HEK293 (cell line): Measurements from ENCODE around the gene DLL1.

Experiments used
- CTCF ChIA-PET: fragments of 350-600 bp; formaldehyde crosslinking; extraction: SDS; loops from one replicate; lab custom pipeline; 2021; ENCODE audit warnings: antibody characterized with exemption; lab: Yijun Ruan, JAX
- POLR2A ChIA-PET: fragments of 300-600 bp; formaldehyde crosslinking; extraction: SDS; loops from one replicate; lab custom pipeline; 2020; ENCODE audit warnings: antibody characterized with exemption, inconsistent platforms; lab: Yijun Ruan, JAX
- H3K27ac ChIP-seq: fragments of 200-500 bp; sonication (Bioruptor generic); 2 replicates; pipeline ENCODE4 v1.5.1; 2014; ENCODE audit warnings: low read depth, low read length, control low read depth, inconsistent platforms; ENCODE audit errors: extremely low read depth
- H3K36me3 ChIP-seq, 2 experiments: fragments of 200-500 bp in 1 of 2; sonication (Bioruptor generic) in 1 of 2; 1 replicate in 1 of 2; 2 replicates in 1 of 2; pipeline ENCODE4 v1.5.1; 2014 to 2017; ENCODE audit warnings: inconsistent platforms in 2 of 2, low read length in 2 of 2; ENCODE audit not compliant: control insufficient read depth in 2 of 2, insufficient read depth in 1 of 2
- H3K4me1 ChIP-seq: fragments of 200-500 bp; sonication (Bioruptor generic); 2 replicates; pipeline ENCODE4 v1.5.1; 2014; ENCODE audit warnings: mild to moderate bottlenecking, low read length, inconsistent platforms; ENCODE audit not compliant: control insufficient read depth, insufficient read depth
- H3K4me3 ChIP-seq: 2 replicates; pipeline ENCODE4 v1.5.1; 2011; ENCODE audit warnings: low read depth, mild to moderate bottlenecking, control low read depth, low read length, moderate library complexity
- H3K9me3 ChIP-seq: fragments of 200-500 bp; sonication (Bioruptor generic); 2 replicates; pipeline ENCODE4 v1.5.1; 2014; ENCODE audit warnings: low read depth, low read length, inconsistent platforms; ENCODE audit not compliant: control insufficient read depth, insufficient read depth
- GLIS1 ChIP-seq: fragments of 450-650 bp; formaldehyde crosslinking; IDR thresholded peaks from 2 replicates; pipeline ENCODE4 v1.5.1; 2016; ENCODE audit warnings: missing biosample characterization, missing genetic modification characterization
- SALL2 ChIP-seq: fragments of 450-650 bp; formaldehyde crosslinking; IDR thresholded peaks from 2 replicates; pipeline ENCODE4 v1.5.0; 2017; ENCODE audit warnings: missing biosample characterization, mild to moderate bottlenecking, missing genetic modification characterization, borderline replicate concordance
- SP7 ChIP-seq: fragments of 450-650 bp; formaldehyde crosslinking; IDR thresholded peaks from 2 replicates; pipeline ENCODE4 v1.5.1; 2016; ENCODE audit warnings: missing biosample characterization, missing genetic modification characterization
- TCF7L2 ChIP-seq: IDR thresholded peaks from 2 replicates; pipeline ENCODE4 v1.6.1; 2011; ENCODE audit warnings: low read depth, mild to moderate bottlenecking, inconsistent platforms, low read length, moderate library complexity, borderline replicate concordance
- WT1 ChIP-seq: fragments of 450-650 bp; formaldehyde crosslinking; IDR thresholded peaks from 2 replicates; pipeline ENCODE4 v1.5.1; 2016; ENCODE audit warnings: missing biosample characterization, missing genetic modification characterization
- ZFHX2 ChIP-seq: fragments of 450-650 bp; formaldehyde crosslinking; conservative IDR thresholded peaks from 2 replicates; pipeline ENCODE4 v1.5.1; 2016; ENCODE audit warnings: missing biosample characterization, missing genetic modification characterization
- ZNF121 ChIP-seq: fragments of 450-650 bp; formaldehyde crosslinking; IDR thresholded peaks from 2 replicates; pipeline ENCODE4 v1.5.1; 2016; ENCODE audit warnings: missing biosample characterization, missing genetic modification characterization
- ZNF133 ChIP-seq: fragments of 450-650 bp; formaldehyde crosslinking; IDR thresholded peaks from 2 replicates; pipeline ENCODE4 v1.5.1; 2016; ENCODE audit warnings: missing biosample characterization, missing genetic modification characterization
- ZNF311 ChIP-seq: fragments of 450-650 bp; formaldehyde crosslinking; IDR thresholded peaks from 2 replicates; pipeline ENCODE4 v1.5.1; 2017; ENCODE audit warnings: missing biosample characterization, missing genetic modification characterization, borderline replicate concordance
- ZNF548 ChIP-seq: fragments of 450-650 bp; formaldehyde crosslinking; IDR thresholded peaks from 2 replicates; pipeline ENCODE4 v1.5.1; 2016; ENCODE audit warnings: missing biosample characterization, missing genetic modification characterization
- ZNF558 ChIP-seq: fragments of 450-650 bp; formaldehyde crosslinking; IDR thresholded peaks from 2 replicates; pipeline ENCODE4 v1.5.1; 2016; ENCODE audit warnings: missing biosample characterization, missing genetic modification characterization
- ZNF654 ChIP-seq: fragments of 450-650 bp; formaldehyde crosslinking; IDR thresholded peaks from 2 replicates; pipeline ENCODE4 v1.5.1; 2016; ENCODE audit warnings: low read depth, missing biosample characterization, missing genetic modification characterization
- ZNF664 ChIP-seq: fragments of 450-650 bp; formaldehyde crosslinking; IDR thresholded peaks from 2 replicates; pipeline ENCODE4 v1.5.1; 2016; ENCODE audit warnings: missing biosample characterization, missing genetic modification characterization
- ZNF670 ChIP-seq: fragments of 450-650 bp; formaldehyde crosslinking; IDR thresholded peaks from 2 replicates; pipeline ENCODE4 v1.5.1; 2016; ENCODE audit warnings: missing biosample characterization, missing genetic modification characterization, low read depth
- TF ChIP-seq, protein P1 (sequence below): fragments of 450-650 bp; formaldehyde crosslinking; IDR thresholded peaks from 2 replicates; pipeline ENCODE4 v1.5.0; 2017; ENCODE audit warnings: missing biosample characterization, missing genetic modification characterization, borderline replicate concordance
- TF ChIP-seq, protein P2 (sequence below): fragments of 450-650 bp; formaldehyde crosslinking; IDR thresholded peaks from 2 replicates; pipeline ENCODE4 v1.5.1; 2016; ENCODE audit warnings: missing biosample characterization, missing genetic modification characterization
- TF ChIP-seq, protein P3 (sequence below): fragments of 450-650 bp; formaldehyde crosslinking; IDR thresholded peaks from 2 replicates; pipeline ENCODE4 v1.5.1; 2016; ENCODE audit warnings: missing biosample characterization, missing genetic modification characterization
- TF ChIP-seq, protein P4 (sequence below): fragments of 450-650 bp; formaldehyde crosslinking; IDR thresholded peaks from 2 replicates; pipeline ENCODE4 v1.5.1; 2016; ENCODE audit warnings: missing biosample characterization, missing genetic modification characterization
- TF ChIP-seq, protein P5 (sequence below): sonication (generic); formaldehyde crosslinking; IDR thresholded peaks from 2 replicates; pipeline ENCODE4 v1.8.1; 2022; ENCODE audit warnings: mild to moderate bottlenecking, moderate library complexity, missing genetic modification reagents

The DLL1 gene

DNA sequence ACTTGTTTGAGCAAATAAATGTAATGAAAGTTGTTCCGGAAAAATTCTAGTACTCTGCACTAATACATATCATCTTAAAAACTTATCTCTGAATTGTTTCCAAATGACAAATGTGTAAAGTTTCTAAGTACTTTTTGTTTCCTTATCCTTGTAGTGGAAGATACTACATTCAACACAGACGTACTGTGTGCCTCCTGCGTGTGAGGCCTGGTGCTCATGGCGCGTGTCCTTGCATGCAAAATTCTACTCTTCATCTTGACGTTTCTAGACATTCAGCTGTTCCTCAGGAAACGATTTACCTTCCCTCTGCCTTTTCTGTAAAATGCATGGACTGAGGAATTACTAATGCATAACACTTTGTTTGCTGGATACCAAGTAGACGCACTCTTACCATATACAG, 11.5 kb downstream of the DLL1 start (continued):
- TF ChIP-seq, protein P1, sequence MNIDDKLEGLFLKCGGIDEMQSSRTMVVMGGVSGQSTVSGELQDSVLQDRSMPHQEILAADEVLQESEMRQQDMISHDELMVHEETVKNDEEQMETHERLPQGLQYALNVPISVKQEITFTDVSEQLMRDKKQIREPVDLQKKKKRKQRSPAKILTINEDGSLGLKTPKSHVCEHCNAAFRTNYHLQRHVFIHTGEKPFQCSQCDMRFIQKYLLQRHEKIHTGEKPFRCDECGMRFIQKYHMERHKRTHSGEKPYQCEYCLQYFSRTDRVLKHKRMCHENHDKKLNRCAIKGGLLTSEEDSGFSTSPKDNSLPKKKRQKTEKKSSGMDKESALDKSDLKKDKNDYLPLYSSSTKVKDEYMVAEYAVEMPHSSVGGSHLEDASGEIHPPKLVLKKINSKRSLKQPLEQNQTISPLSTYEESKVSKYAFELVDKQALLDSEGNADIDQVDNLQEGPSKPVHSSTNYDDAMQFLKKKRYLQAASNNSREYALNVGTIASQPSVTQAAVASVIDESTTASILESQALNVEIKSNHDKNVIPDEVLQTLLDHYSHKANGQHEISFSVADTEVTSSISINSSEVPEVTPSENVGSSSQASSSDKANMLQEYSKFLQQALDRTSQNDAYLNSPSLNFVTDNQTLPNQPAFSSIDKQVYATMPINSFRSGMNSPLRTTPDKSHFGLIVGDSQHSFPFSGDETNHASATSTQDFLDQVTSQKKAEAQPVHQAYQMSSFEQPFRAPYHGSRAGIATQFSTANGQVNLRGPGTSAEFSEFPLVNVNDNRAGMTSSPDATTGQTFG: no peak
- TF ChIP-seq, protein P2, sequence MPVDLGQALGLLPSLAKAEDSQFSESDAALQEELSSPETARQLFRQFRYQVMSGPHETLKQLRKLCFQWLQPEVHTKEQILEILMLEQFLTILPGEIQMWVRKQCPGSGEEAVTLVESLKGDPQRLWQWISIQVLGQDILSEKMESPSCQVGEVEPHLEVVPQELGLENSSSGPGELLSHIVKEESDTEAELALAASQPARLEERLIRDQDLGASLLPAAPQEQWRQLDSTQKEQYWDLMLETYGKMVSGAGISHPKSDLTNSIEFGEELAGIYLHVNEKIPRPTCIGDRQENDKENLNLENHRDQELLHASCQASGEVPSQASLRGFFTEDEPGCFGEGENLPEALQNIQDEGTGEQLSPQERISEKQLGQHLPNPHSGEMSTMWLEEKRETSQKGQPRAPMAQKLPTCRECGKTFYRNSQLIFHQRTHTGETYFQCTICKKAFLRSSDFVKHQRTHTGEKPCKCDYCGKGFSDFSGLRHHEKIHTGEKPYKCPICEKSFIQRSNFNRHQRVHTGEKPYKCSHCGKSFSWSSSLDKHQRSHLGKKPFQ (tag by site-specific recombination): no peak

DNA sequence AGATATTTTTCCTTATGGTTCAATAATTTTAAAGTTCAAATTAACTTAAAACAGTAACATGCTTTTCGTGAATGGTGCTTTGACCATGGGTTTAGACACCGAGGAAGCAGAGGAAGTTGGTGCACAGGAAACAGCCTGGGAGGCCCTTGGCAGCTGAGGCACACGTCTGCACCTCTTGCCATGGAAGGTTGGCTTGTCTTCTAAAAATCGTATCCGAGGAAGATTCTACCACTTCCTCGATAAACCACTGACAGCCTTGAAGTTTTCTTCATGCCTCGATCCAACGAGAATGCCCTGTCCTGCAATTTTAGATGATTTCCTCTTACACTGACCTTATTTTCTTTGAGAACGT, 12.2 kb downstream of the DLL1 start:
- TF ChIP-seq, protein P3, sequence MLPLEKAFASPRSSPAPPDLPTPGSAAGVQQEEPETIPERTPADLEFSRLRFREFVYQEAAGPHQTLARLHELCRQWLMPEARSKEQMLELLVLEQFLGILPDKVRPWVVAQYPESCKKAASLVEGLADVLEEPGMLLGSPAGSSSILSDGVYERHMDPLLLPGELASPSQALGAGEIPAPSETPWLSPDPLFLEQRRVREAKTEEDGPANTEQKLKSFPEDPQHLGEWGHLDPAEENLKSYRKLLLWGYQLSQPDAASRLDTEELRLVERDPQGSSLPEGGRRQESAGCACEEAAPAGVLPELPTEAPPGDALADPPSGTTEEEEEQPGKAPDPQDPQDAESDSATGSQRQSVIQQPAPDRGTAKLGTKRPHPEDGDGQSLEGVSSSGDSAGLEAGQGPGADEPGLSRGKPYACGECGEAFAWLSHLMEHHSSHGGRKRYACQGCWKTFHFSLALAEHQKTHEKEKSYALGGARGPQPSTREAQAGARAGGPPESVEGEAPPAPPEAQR (tag by site-specific recombination): no peak
- TF ChIP-seq TCF7L2 (no peak), ZNF664 (tag by site-specific recombination) (no peak), ZNF558 (tag by site-specific recombination) (no peak), ZNF654 (tag by site-specific recombination) (no peak), ZFHX2 (no peak), ZNF548 (tag by site-specific recombination) (no peak), ZNF121 (tag by site-specific recombination) (no peak), ZNF311 (tag by site-specific recombination) (no peak), ZNF133 (no peak), SP7 (no peak), ZNF670 (tag by site-specific recombination) (no peak), GLIS1 (tag by site-specific recombination) (no peak), WT1 (tag by site-specific recombination) (no peak), SALL2 (tag by site-specific recombination) (no peak)
- TF ChIP-seq, protein P4, sequence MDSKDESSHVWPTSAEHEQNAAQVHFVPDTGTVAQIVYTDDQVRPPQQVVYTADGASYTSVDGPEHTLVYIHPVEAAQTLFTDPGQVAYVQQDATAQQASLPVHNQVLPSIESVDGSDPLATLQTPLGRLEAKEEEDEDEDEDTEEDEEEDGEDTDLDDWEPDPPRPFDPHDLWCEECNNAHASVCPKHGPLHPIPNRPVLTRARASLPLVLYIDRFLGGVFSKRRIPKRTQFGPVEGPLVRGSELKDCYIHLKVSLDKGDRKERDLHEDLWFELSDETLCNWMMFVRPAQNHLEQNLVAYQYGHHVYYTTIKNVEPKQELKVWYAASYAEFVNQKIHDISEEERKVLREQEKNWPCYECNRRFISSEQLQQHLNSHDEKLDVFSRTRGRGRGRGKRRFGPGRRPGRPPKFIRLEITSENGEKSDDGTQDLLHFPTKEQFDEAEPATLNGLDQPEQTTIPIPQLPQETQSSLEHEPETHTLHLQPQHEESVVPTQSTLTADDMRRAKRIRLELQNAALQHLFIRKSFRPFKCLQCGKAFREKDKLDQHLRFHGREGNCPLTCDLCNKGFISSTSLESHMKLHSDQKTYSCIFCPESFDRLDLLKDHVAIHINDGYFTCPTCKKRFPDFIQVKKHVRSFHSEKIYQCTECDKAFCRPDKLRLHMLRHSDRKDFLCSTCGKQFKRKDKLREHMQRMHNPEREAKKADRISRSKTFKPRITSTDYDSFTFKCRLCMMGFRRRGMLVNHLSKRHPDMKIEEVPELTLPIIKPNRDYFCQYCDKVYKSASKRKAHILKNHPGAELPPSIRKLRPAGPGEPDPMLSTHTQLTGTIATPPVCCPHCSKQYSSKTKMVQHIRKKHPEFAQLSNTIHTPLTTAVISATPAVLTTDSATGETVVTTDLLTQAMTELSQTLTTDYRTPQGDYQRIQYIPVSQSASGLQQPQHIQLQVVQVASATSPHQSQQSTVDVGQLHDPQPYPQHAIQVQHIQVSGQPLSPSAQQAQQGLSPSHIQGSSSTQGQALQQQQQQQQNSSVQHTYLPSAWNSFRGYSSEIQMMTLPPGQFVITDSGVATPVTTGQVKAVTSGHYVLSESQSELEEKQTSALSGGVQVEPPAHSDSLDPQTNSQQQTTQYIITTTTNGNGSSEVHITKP: no peak
- TF ChIP-seq, protein P5, sequence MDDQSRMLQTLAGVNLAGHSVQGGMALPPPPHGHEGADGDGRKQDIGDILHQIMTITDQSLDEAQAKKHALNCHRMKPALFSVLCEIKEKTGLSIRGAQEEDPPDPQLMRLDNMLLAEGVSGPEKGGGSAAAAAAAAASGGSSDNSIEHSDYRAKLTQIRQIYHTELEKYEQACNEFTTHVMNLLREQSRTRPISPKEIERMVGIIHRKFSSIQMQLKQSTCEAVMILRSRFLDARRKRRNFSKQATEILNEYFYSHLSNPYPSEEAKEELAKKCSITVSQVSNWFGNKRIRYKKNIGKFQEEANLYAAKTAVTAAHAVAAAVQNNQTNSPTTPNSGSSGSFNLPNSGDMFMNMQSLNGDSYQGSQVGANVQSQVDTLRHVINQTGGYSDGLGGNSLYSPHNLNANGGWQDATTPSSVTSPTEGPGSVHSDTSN (CRISPR knock-in tag): no peak
- TF ChIP-seq, all 188 proteins: peak for 0
- Histone ChIP-seq H3K9me3 (no peaks in the 10 kb centered on the region), H3K36me3 (peaks cover 0 to 23% of the 10 kb centered on the region in 2 experiments; a peak in 1 of 3 replicates), H3K4me1 (peaks cover 3% of the 10 kb centered on the region; the same call in 1 of the 2 replicates), H3K27ac (no peak overlapping the region), H3K4me3 (no peak overlapping the region)
- POLR2A ChIA-PET: no interaction called here
- CTCF ChIA-PET: no interaction called here
